K562 (cell line): ENCODE data around the gene B3GLCT. TPM values are rescaled to one million over a fixed set of nuclear protein-coding genes. Genes with fewer than 3 reads are reported as not detected.

Source experiments
- HMGN3 ChIP-seq: IDR thresholded peaks from 2 replicates; pipeline ENCODE4 v1.6.1; 2011; ENCODE audit warnings: borderline replicate concordance, low read depth, mild to moderate bottlenecking, mixed read lengths, low read length; ENCODE audit not compliant: insufficient read length; ENCODE audit errors: extremely low read depth
- ILK ChIP-seq: fragments of 450-650 bp; IDR thresholded peaks from 2 replicates; pipeline ENCODE4 v1.6.1; 2016; ENCODE audit warnings: missing genetic modification characterization, low read depth, mild to moderate bottlenecking, missing compliant biosample characterization, moderate library complexity, borderline replicate concordance
- RCOR1 ChIP-seq, 2 experiments: IDR thresholded peaks; 2 replicates each; pipeline ENCODE4 v1.6.1; 2012; ENCODE audit warnings: low read depth in 2 of 2, low read length in 2 of 2, borderline replicate concordance in 1 of 2, improper control_type of control experiment in 1 of 2
- RREB1 ChIP-seq: fragments of 250-450 bp; sonication (Bioruptor Pico); IDR thresholded peaks from 2 replicates; pipeline ENCODE4 v1.4.0; 2020
- polyA plus RNA-seq, 8 experiments: library from polyadenylated mRNA; depleted of rRNA in 4 of 8; stranded (reverse) in 5 of 8; unstranded in 3 of 8; fragments of >200 nt; fragmentation: Nextera tagmentation in 2 of 8; fragmentation: Illumina TruSeq in 1 of 8; extraction: Ambion mirVana in 2 of 8; extraction: Trizol in 1 of 8; gene quantifications; 2 replicates each; pipeline versions ENCODE4 v1.2.1 to v1.2.3, GENCODE V29; 2011 to 2014; ENCODE audit warnings: inconsistent platforms in 1 of 8, missing spikeins in 1 of 8
- total RNA-seq, 7 experiments: library from RNA; depleted of rRNA in 6 of 7; stranded (reverse); fragments of >200 nt in 6 of 7; fragmentation: Illumina TruSeq in 2 of 7; extraction: Trizol in 2 of 7; gene quantifications; 2 replicates each; pipeline versions ENCODE4 v1.2.1 to v1.2.3, GENCODE V29; 2011 to 2021; ENCODE audit warnings: low replicate concordance in 1 of 7

The B3GLCT gene
- total and polyA plus RNA-seq, 9 of the 15 experiments (the other 6 are each of a cell fraction or from before 2014, with no cell fraction given) = 1.1 to 5.1 (median 2.9) TPM

- peak; percentile 91 for TF ChIP-seq RREB1 (CRISPR knock-in tag)
- TF ChIP-seq HMGN3 = peak; percentile 62
- no peak for TF ChIP-seq ILK (tag)
- TF ChIP-seq RCOR1 (IDR thresholded peaks at IDR 0.05; ENCODE audit: borderline replicate concordance in 1 of 2, low read depth in 2 of 2, low read length in 2 of 2) = no peak
Measured at GRCh38 chr13:31161557-31162150, 38.1 kb upstream of the B3GLCT start, which contains the start of gene HSPH1 (continued).
